Stimulated activated CD4-positive, alpha-beta T cell treated with anti-CD3 and anti-CD28 coated beads, Interleukin-2, amount 100 ng/mL, for 24 hours (primary cell): ENCODE data around the gene ELMOD2.

ENCODE experiments used
- DNase-seq, 2 donors: peaks; one replicate each; pipeline ENCODE4 v3.0.0-alpha.2; 2020

Gene ELMOD2

DNA sequence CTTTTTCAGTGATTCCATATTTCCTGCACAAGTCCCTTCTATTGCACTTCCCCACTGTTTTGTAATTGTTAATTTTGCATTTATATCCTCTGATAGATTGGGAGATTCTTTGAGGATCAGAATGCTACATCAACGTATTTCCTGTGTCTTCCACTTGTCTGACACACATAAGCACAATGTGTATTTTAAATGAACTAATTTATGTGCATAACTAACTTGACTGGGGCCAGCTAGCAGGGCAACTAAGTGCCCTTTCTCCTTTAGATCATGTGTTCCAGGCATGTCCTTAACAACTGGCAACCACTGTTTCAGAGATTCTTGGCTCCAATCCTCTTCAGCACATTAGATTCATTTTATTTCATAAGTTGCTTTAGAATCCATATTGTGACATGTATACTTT, 60.5 kb downstream of the ELMOD2 start:
- no peak for DNase-seq

DNA sequence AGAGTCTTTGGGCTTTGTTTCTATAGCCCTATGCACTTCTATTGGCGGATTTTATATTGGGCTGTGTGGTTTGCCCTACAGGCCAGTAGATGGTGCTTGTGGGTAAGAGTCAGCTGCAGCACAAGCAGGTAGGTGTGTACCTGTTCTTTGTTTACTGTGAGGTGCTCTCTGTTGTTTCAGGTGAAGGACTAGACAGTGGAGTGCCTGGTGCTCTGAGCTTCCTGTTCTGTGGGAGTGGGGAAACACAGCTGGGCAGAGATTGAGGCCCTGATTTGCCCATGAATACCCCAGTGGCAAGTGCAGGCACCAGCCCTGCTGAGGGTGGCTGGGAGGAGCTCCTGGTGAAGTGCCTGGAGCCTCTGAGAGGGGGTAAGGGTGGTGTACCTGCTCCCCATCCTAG, 71.1 kb downstream of the ELMOD2 start:
- no peak for DNase-seq

DNA sequence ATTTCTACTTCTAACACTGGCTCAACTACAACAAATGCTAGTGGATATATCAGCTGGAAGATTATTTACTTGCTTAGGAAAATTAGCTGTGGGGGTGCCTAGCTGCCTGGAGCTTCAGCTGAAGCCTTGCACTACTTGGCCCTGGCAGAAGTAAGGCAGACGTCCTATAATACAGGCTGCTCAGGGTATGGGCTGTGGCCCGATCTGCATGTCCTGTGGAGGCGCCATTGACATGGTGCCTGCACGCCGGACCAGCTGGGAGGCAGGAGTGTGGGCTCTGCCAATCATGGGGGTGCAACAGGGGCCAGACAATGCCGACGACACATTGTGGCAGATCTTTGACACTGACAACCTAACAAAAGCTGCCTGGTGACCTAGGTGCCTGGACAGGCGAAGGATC, 76.4 kb downstream of the ELMOD2 start:
- DNase-seq = no peak

DNA sequence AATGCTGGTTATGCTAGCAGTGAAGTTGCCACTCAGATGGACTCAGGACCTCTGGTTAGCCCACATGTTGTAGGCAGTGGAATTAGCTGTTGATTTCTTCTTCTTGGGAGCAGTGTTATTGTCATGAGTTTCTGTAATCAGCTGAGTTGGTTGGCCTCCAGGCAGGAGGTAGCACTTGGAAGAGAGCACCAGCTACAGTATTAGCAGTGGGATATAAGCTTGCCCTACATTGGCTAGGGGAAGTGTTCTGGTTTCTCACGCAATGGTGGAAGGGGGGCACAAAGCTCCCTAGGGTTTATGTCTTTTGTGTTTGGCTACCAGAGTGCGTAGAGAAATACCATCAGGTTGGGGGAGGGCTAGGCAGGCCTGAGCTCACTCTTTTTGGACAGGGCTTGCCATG, 78.7 kb downstream of the ELMOD2 start:
- no peak for DNase-seq

DNA sequence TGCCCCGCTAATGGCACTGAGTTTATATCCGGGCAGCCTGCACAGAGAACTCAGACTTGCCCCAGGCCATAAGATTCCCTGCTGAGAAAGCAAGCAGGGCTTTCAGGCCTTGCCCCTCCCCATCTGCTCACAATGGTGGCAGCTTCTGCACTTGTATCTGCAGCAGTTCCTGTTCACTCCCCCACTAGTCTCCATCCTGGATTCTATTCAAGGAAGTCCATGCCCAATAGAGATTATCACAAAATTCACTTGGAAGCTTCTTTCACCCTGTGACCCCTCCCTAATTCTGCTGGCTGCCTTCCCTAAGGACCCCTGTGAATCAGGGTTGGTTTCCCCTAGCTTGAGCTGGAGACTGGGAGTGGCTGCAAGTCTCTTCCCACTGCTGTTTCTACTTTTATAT, 79.3 kb downstream of the ELMOD2 start:
- no peak for DNase-seq
